GM10248 (cell line): ENCODE data around the gene MYH10.

Source experiments
- CTCF ChIA-PET: fragments of 300-600 bp; sonication (Branson Sonifier 250); formaldehyde crosslinking; extraction: SDS; loops from one replicate; lab custom pipeline; 2021; ENCODE audit warnings: antibody characterized with exemption; lab: Yijun Ruan, JAX
- POLR2A ChIA-PET: fragments of 350-650 bp; sonication (Branson Sonifier 250); formaldehyde crosslinking; extraction: SDS; loops from one replicate; lab custom pipeline; 2020; ENCODE audit warnings: antibody characterized with exemption; lab: Yijun Ruan, JAX
- DNase-seq: peaks from one replicate; pipeline ENCODE4 v3.0.0; 2012; ENCODE audit errors: extremely low spot score
- CTCF ChIP-seq: IDR thresholded peaks from 2 replicates; pipeline ENCODE4 v1.5.1; 2012; ENCODE audit warnings: mild to moderate bottlenecking, low read depth; ENCODE audit errors: extremely low read depth, missing control alignments, control extremely low read depth

MYH10 gene

GRCh38 chr17:8426094-8426720 is 204.3 kb downstream of the MYH10 start:
- DNase-seq = no peak
- ChIA-PET CTCF (interaction anchor here (1.0 kb wide), 1 partner anchor 9 kb away, joined by 3 read pairs; no protein-coding TSS in a partner anchor), POLR2A (no interaction called here)
- TF ChIP-seq CTCF = no peak
